Naive B cell (primary cell): ENCODE data around the gene CAD. TPM values are rescaled to one million over a fixed set of nuclear protein-coding genes. Genes with fewer than 3 reads are reported as not detected.

Experiments used
- ATAC-seq, 2 donors: fragments of 150-1000 bp; cut with Tn5 transposase; 2 replicates each; pipeline ENCODE4 v1.10.0; 2021; ENCODE audit warnings: low read depth in 2 of 2, mild to moderate bottlenecking in 2 of 2, moderate library complexity in 2 of 2
- DNase-seq: peaks from one replicate; pipeline ENCODE4 v3.0.0; 2022
- H3K27ac Mint-ChIP-seq, 6 donors: one replicate each; pipeline ENCODE4 v1.8.0; 2020 to 2022; ENCODE audit warnings: mild to moderate bottlenecking in 6 of 6, mixed read lengths in 6 of 6, moderate library complexity in 5 of 6, inconsistent platforms in 2 of 6
- H3K27me3 Mint-ChIP-seq, 3 donors: one replicate each; pipeline ENCODE4 v1.8.0; 2021 to 2022; ENCODE audit warnings: mixed read lengths in 3 of 3, mild to moderate bottlenecking in 1 of 3
- H3K36me3 Mint-ChIP-seq, 2 donors: one replicate each; pipeline ENCODE4 v1.8.0; 2020 to 2022; ENCODE audit warnings: mixed read lengths in 2 of 2, inconsistent platforms in 1 of 2, mild to moderate bottlenecking in 1 of 2
- H3K4me1 Mint-ChIP-seq, 3 donors: one replicate each; pipeline ENCODE4 v1.8.0; 2020 to 2022; ENCODE audit warnings: mixed read lengths in 3 of 3, inconsistent platforms in 1 of 3, mild to moderate bottlenecking in 1 of 3, moderate library complexity in 1 of 3
- H3K4me3 Mint-ChIP-seq, 8 donors: one replicate each; pipeline ENCODE4 v1.8.0; 2020 to 2022; ENCODE audit warnings: mild to moderate bottlenecking in 8 of 8, mixed read lengths in 8 of 8, moderate library complexity in 8 of 8, inconsistent platforms in 2 of 8
- H3K9me3 Mint-ChIP-seq, 7 donors: one replicate each; pipeline ENCODE4 v1.8.0; 2020 to 2022; ENCODE audit warnings: mixed read lengths in 7 of 7, mild to moderate bottlenecking in 5 of 7, inconsistent platforms in 2 of 7, moderate library complexity in 1 of 7
- polyA plus RNA-seq, 6 donors: library from polyadenylated mRNA; unstranded; fragments of 300-500 nt; fragmentation: Illumina TruSeq; gene quantifications; one replicate each; pipeline ENCODE4 v1.2.3, GENCODE V29; 2021; ENCODE audit warnings: low read depth in 6 of 6

Gene CAD
- polyA plus RNA-seq, 6 donors from 2014 or later: 5.4 to 20.7 (median 14.0) TPM

GRCh38 chr2:27243391-27244130, 26.4 kb downstream of the CAD start:
- no peak overlapping the region for H3K27ac Mint-ChIP-seq
- DNase-seq (no peak), ATAC-seq (no peak)
- peaks cover 0 to 14% of the 10 kb centered on the region in 2 donors for H3K36me3 Mint-ChIP-seq
- peaks cover 0 to 7% (median 0%) of the 10 kb centered on the region in 3 donors for H3K27me3 Mint-ChIP-seq
- H3K9me3 Mint-ChIP-seq: no peaks in the 10 kb centered on the region
- H3K4me1 Mint-ChIP-seq: peaks cover 0 to 5% (median 0%) of the 10 kb centered on the region in 3 donors
- H3K4me3 Mint-ChIP-seq: no peak overlapping the region

GRCh38 chr2:27245116-27245515, 27.9 kb downstream of the CAD start:
- peak overlapping the region in 2 of 6 donors; percentile 72 to 84 for H3K27ac Mint-ChIP-seq
- H3K27me3 Mint-ChIP-seq: peaks cover 0 to 7% (median 0%) of the 10 kb centered on the region in 3 donors
- no peaks in the 10 kb centered on the region for H3K9me3 Mint-ChIP-seq

DNA sequence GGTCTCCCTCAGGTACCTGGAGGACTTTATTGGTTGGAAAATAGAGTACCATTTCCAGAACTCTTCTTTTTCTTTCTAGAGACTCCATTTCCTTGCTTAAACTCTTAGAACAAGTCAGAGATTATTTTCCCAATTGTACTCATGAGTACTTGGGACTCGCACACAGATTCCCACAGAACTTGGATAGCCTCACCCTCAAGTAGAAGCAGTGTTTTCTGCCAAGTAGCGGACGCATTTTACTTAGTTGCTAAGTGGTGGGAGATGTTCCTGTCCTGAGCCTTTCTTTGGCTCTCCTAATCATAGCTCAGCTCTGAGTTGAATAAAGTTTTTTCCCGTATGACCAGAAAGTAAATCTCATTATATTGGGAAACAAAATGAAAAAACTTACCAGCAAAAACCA, 28.5 kb downstream of the CAD start:
- Mint-ChIP-seq H3K4me1 (peaks cover 0 to 5% (median 3%) of the 10 kb centered on the region in 3 donors), H3K4me3 (no peak overlapping the region), H3K36me3 (peaks cover 0 to 3% of the 10 kb centered on the region in 2 donors), H3K27ac (no peak overlapping the region), H3K27me3 (peaks cover 0 to 10% (median 3%) of the 10 kb centered on the region in 3 donors), H3K9me3 (no peaks in the 10 kb centered on the region)
- ATAC-seq: no peak
- DNase-seq: no peak

More at GRCh38 chr2:27245116-27245515, 27.9 kb downstream of the CAD start:
- peaks cover 0 to 8% of the 10 kb centered on the region in 2 donors for H3K36me3 Mint-ChIP-seq
- H3K4me3 Mint-ChIP-seq: peak overlapping the region in 1 of 8 donors; percentile 60
- ATAC-seq: no peak
- DNase-seq: no peak
- peaks cover 0 to 5% (median 0%) of the 10 kb centered on the region in 3 donors for H3K4me1 Mint-ChIP-seq

DNA sequence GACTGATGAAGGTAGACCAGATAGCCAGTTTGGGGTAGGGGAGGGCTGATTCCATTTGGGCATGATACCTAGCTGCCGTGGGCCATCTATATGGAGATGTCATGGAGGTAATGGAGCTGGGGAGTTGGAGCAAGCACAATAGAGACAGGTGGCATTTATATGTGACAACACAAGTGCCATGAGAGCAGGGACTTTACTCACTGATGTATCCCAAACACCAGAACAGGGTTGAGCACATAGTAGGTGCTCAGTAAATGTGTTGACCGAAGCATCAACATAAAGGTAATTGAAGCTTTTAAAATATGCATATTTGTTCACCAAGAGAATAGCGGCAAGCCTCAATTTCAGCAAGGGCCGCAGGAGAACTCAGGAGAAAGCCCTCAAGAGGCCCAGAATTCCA, 30.7 kb downstream of the CAD start:
- Mint-ChIP-seq H3K27me3 (peaks cover 7 to 25% (median 16%) of the 10 kb centered on the region in 3 donors), H3K9me3 (no peaks in the 10 kb centered on the region), H3K27ac (no peak overlapping the region), H3K36me3 (no peaks in the 10 kb centered on the region), H3K4me1 (peaks cover 0 to 4% (median 0%) of the 10 kb centered on the region in 3 donors), H3K4me3 (no peak overlapping the region)
- ATAC-seq (no peak), DNase-seq (no peak)

- Mint-ChIP-seq H3K9me3 (no peaks in the 10 kb centered on the region), H3K27ac (no peak overlapping the region), H3K27me3 (peaks cover 7 to 27% (median 19%) of the 10 kb centered on the region in 3 donors), H3K36me3 (no peaks in the 10 kb centered on the region), H3K4me3 (no peak overlapping the region), H3K4me1 (peaks cover 0 to 4% (median 0%) of the 10 kb centered on the region in 3 donors)
- no peak for ATAC-seq
- DNase-seq: no peak
These were observed 32.2 kb downstream of the CAD start for GRCh38 chr2:27249159-27249890.

DNA sequence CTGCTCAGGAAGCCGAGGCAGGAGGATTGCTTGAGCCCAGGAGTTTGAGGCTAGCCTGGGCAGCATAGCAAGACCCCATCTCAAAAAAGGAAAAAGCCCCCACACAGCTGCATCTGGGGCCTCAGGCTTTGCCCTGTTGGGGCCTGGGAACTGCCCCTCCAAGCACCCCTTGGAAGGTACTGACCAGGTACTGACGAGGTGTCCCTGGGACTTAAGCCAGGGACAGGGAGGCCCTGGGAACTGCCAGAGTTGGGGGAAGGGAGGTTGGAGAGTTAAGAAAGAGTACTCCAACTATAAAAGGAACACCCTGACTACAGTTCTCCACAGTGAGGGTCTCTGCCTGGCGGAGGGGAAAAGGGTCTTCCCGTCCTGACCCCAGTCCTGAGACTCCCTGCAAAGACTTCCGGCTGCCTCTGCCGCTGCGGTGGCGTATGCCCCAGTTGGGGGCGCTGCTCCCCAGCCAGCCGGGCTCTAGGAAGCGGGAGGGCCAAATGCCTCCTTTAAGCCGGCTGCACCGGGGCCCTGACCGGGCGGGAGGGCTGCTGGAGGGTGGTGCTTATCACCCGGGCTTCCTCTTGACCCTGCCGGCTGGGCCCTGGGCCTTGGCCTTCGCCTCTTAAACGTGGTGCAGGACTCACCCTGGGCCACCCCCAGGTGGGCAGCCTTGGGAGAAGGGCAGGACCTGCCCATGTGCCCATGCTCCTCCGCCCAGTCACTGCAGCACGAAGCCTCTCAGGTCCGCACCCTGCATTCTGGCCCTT, 32.9 kb downstream of the CAD start:
- Mint-ChIP-seq H3K4me1 (peaks cover 0 to 4% (median 0%) of the 10 kb centered on the region in 3 donors), H3K27ac (no peak overlapping the region), H3K9me3 (no peaks in the 10 kb centered on the region), H3K36me3 (no peaks in the 10 kb centered on the region), H3K4me3 (no peak overlapping the region), H3K27me3 (peaks cover 7 to 35% (median 27%) of the 10 kb centered on the region in 3 donors)
- DNase-seq: peak; percentile 25
- ATAC-seq: peak; percentile 59 to 71

- ATAC-seq (no peak), DNase-seq (no peak)
- Mint-ChIP-seq H3K4me1 (peaks cover 0 to 4% (median 0%) of the 10 kb centered on the region in 3 donors), H3K27me3 (peaks cover 12 to 39% (median 34%) of the 10 kb centered on the region in 3 donors), H3K4me3 (no peak overlapping the region), H3K36me3 (no peaks in the 10 kb centered on the region), H3K27ac (no peak overlapping the region), H3K9me3 (no peaks in the 10 kb centered on the region)
These were observed 33.6 kb downstream of the CAD start for GRCh38 chr2:27250652-27251379.

DNA sequence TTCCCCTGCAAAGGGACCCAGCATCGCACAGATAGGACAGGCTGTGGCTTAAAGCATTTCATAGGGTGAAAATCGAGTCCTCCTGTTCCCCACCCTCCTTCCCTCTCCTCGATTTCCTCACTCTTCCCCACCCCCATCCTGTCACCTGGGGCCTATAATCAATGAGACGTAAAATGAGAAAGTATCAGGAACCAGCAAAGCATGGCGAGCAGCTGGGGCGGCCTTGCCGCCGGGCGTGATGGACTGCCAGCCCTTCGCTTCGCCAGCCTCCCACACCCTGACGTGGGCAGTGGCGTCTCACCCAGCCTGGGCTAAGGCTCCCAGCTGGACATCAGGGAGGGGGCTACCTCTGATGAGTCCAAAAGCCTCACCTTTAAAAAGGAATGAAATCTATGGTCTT, 34.6 kb downstream of the CAD start:
- Mint-ChIP-seq H3K27ac (peak overlapping the region in 1 of 6 donors; percentile 24), H3K4me1 (peaks cover 0 to 4% (median 0%) of the 10 kb centered on the region in 3 donors), H3K9me3 (no peaks in the 10 kb centered on the region), H3K4me3 (no peak overlapping the region), H3K36me3 (no peaks in the 10 kb centered on the region), H3K27me3 (peaks cover 12 to 49% (median 44%) of the 10 kb centered on the region in 3 donors)
- DNase-seq (no peak), ATAC-seq (no peak)

DNA sequence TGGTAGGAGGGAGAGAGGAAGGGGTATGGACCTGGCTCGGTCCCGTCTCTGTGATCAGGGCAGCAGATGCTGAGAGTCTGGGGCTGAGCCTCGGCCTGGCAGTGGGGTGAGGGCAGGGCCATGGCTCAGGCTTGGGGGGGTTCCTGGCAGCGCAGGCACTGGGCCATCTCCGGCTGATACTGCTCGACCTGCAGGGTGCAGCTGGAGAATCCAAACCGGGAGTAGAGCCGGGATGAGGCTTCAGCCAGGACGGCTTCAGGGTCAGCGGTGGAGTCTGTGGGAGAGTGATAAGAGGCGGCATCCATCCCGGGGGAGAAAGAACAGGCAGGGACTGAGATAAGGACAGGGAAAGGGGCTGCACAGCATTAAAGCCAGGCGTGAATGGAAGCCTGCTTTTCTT, 38.0 kb downstream of the CAD start:
- no peaks in the 10 kb centered on the region for H3K9me3 Mint-ChIP-seq
- peak overlapping the region in 1 of 6 donors; percentile 37 for H3K27ac Mint-ChIP-seq
- peaks cover 0 to 4% (median 0%) of the 10 kb centered on the region in 3 donors for H3K4me1 Mint-ChIP-seq
- H3K36me3 Mint-ChIP-seq: no peaks in the 10 kb centered on the region
- no peak overlapping the region for H3K4me3 Mint-ChIP-seq
- ATAC-seq (no peak), DNase-seq (no peak)
- peaks cover 29 to 76% (median 74%) of the 10 kb centered on the region in 3 donors for H3K27me3 Mint-ChIP-seq

DNA sequence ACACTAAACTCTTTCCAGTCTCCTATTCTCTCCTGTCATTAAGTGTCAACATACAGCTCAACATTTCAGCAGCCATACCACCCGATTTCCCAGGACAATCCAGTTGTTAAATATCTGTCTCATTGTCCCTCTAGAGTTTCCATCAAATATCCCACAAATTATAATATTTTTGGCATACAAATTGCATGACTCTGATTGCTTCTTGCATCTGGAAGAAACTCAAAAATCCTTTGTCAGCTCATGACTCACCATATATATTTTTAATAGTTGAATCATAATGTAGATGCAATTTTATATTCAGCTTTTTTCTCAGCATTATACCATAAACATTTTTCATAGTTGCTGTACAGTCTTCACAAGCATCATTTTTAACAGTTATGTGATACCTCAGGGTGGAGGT, 38.5 kb downstream of the CAD start:
- peaks cover 34 to 78% (median 75%) of the 10 kb centered on the region in 3 donors for H3K27me3 Mint-ChIP-seq
- no peak for ATAC-seq
- DNase-seq: no peak
- H3K27ac Mint-ChIP-seq: no peak overlapping the region
- H3K9me3 Mint-ChIP-seq: no peaks in the 10 kb centered on the region
- H3K4me3 Mint-ChIP-seq: no peak overlapping the region
- H3K36me3 Mint-ChIP-seq: peaks cover 0 to under 1% of the 10 kb centered on the region in 2 donors
- peaks cover 0 to under 1% (median 0%) of the 10 kb centered on the region in 3 donors for H3K4me1 Mint-ChIP-seq

DNA sequence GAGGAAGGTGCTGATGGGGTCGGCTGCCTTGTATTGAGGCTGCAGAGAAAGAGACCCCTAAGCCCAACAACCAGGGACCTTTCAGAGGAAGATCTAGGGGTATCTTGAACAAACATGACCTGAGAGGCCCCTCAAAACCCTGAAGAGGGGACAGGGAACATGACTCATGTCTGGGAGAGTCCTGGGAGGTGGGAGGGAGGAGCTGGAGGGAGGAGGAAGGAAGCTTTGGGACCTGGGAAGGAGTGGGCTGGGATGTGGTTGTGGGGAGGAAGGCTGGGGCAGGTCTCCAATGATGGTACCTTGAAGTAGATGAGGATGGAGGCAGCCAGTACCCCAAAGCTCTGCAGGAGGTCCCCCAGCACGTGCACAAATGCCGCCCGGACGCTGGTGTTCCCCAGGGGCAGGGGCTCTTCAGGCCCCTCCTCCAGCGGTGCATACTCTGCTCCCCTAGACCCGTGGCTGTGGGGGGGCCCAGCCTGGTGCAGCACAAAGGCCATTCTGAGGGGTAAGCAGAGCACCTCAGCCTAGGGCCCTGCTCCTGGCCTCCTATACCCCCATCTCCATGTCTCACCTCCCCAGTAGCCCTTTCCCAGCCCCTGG, 39.8 kb downstream of the CAD start:
- no peak overlapping the region for H3K4me3 Mint-ChIP-seq
- DNase-seq: no peak
- no peaks in the 10 kb centered on the region for H3K9me3 Mint-ChIP-seq
- peaks cover 40 to 78% (median 75%) of the 10 kb centered on the region in 3 donors for H3K27me3 Mint-ChIP-seq
- H3K4me1 Mint-ChIP-seq: peaks cover 11% of the 10 kb centered on the region in 3 donors
- H3K36me3 Mint-ChIP-seq: peaks cover 0 to 14% of the 10 kb centered on the region in 2 donors
- peak overlapping the region in 1 of 6 donors; percentile 9 for H3K27ac Mint-ChIP-seq
- ATAC-seq: no peak

DNA sequence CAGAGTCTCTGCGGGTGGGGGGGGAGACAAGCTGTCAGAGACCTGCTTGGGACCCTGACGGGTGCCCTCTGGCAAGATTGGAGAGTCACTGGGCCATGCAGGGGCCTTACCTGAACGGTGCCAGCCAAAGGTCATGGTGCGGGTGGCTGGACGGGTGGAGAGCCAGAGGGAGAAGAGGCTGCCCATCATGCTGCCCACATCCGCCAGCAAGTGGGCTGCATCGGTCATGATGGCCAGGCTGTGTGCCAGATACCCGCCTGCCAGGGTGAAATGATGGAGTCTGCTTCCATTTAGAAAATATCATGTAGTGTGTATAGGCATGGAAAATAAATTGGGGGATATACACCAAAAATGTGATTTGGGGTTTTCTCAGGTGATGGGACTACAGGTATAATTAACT, 40.9 kb downstream of the CAD start:
- no peak for DNase-seq
- no peak for ATAC-seq
- H3K27me3 Mint-ChIP-seq: peaks cover 40 to 82% (median 75%) of the 10 kb centered on the region in 3 donors
- H3K4me3 Mint-ChIP-seq: no peak overlapping the region
- peaks cover 11 to 13% (median 12%) of the 10 kb centered on the region in 3 donors for H3K4me1 Mint-ChIP-seq
- H3K27ac Mint-ChIP-seq: peak overlapping the region in 1 of 6 donors; percentile 73
- peaks cover 0 to 15% of the 10 kb centered on the region in 2 donors for H3K36me3 Mint-ChIP-seq
- H3K9me3 Mint-ChIP-seq: no peaks in the 10 kb centered on the region
